NOMO-1 treated with dmso at 0.1 percent for 144 hours (cell line): Measurements from ENCODE around the gene FOXB2.
"Not testable (repeated sequence)": the region's sequence is repeated elsewhere in the genome, so short reads cannot be mapped to it uniquely, and the experiment has no call there.

Source experiments
- DNase-seq: peaks from one replicate; lab custom pipeline; 2025; ENCODE audit not compliant: unreplicated experiment; lab: John Stamatoyannopoulos, UW

The FOXB2 gene

GRCh38 chr9:77060681-77061080, 41.2 kb downstream of the FOXB2 start:
- not testable (repeated sequence) for DNase-seq

GRCh38 chr9:77063645-77064285, 44.3 kb downstream of the FOXB2 start:
- no peak for DNase-seq

DNA sequence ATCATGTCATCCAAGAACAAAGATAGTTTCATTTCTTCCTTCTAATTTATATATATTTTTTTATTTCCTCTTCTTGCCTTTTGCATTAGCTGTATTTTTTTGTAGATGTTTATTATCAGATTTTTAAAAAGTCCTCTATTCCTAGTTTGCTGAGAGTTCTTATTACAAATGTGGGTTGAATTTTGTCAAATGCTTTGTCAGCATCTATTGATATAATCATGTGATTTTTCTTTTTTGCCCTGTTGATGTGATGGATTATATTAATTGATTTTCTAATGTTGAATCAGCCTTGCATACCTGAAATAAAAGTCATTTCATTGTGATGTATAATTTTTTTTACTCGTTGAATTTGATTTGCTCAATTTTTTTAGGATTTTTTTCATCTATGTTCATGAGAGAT, 46.9 kb downstream of the FOXB2 start:
- DNase-seq: no peak
